Stimulated activated CD4-positive, alpha-beta T cell treated with anti-CD3 and anti-CD28 coated beads, Interleukin-12 subunit alpha, Interleukin-12 subunit beta, amount 100 ng/mL, for 4 hours (primary cell): Measurements from ENCODE around the gene FNIP1.
"Not testable (repeated sequence)": the region's sequence is repeated elsewhere in the genome, so short reads cannot be mapped to it uniquely, and the experiment has no call there.

Experiments
- DNase-seq: peaks from one replicate; pipeline ENCODE4 v3.0.0-alpha.2; 2020

FNIP1 gene

GRCh38 chr5:131682826-131683225 lies 114.0 kb downstream of the FNIP1 start:
- DNase-seq, result no peak

- no peak for DNase-seq
Measured at GRCh38 chr5:131682175-131682574, 114.6 kb downstream of the FNIP1 start.

- DNase-seq, result no peak
Measured at GRCh38 chr5:131679911-131680310, 116.9 kb downstream of the FNIP1 start.

- DNase-seq, result not testable (repeated sequence)
Measured at GRCh38 chr5:131678273-131678672, 118.5 kb downstream of the FNIP1 start.

- DNase-seq, result no peak
Measured at GRCh38 chr5:131677115-131677514, 119.7 kb downstream of the FNIP1 start.

GRCh38 chr5:131672776-131673175 lies 124.0 kb downstream of the FNIP1 start:
- no peak for DNase-seq

DNA sequence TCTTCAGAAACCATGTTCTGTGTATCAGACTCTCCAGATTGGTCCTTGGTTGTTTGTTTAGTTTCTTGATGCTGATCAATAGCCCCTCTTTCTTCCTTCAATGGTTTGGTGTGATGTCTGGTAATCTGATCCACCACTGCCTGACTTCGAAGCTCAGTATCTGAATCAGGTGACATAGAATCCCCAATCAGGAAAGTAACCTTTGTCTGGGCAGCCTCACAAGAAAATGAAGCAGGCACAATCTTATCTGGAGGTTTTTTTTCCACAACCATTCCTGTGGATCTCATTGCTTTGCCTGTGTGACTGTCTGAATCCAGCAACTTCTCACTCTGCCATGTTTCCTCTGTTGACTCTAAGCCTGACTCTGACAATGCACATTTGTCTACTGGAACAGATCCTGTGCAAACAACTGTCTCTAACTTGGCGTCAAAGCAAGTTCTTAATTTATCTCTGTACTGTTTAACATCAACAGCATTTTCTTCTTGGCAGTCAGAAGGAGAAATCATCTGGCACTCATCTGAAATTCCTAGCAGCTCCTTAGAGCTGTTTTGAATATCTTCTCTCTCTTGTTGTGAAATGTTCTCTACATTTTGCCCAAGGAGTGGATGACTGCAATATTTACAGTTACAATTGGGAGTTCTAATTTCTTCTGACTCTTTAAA lies 124.7 kb downstream of the FNIP1 start:
- DNase-seq, result no peak

- no peak for DNase-seq
Measured at GRCh38 chr5:131671409-131671808, 125.4 kb downstream of the FNIP1 start.

DNA sequence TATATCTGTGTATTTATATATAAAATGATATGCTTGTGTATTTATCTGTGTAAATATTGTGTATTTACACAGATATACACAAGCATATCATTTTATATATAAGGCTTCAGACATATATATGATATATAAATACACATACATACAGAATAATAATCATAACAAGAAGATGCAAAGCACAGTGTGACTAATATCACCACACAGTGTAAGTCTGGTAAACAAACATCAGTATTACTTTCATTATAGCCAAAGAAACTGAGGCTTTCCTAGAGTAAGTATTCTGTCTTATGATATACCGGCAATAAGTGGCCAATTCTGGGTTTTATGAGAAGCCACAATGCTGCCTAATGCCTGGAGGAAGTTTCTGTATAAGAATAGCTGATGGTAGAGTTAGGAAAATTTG lies 131.9 kb downstream of the FNIP1 start:
- DNase-seq, result no peak

GRCh38 chr5:131661933-131662332 lies 134.9 kb downstream of the FNIP1 start:
- no peak for DNase-seq

DNA sequence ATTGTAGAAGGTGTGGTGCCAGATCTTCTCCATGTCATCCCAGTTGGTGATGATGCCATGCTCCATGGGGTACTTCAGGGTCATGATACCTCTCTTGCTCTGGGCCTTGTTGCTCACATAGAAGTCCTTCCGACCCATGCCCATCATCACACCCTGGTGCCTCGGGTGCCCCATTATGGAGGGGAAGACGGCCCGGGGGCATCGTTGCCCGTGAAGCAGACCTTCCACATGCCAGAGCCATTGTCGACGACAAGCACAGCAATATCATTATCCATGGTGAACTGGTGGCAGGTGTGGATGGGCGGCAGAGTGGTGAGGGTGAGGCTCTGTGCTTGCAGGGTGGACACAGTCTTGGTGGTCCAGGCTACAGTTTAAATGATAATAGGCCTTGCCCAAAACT lies 137.0 kb downstream of the FNIP1 start:
- DNase-seq, result no peak

- no peak for DNase-seq
Measured at GRCh38 chr5:131659290-131659689, 137.5 kb downstream of the FNIP1 start.

GRCh38 chr5:131654776-131655175 lies 142.0 kb downstream of the FNIP1 start:
- no peak for DNase-seq

DNA sequence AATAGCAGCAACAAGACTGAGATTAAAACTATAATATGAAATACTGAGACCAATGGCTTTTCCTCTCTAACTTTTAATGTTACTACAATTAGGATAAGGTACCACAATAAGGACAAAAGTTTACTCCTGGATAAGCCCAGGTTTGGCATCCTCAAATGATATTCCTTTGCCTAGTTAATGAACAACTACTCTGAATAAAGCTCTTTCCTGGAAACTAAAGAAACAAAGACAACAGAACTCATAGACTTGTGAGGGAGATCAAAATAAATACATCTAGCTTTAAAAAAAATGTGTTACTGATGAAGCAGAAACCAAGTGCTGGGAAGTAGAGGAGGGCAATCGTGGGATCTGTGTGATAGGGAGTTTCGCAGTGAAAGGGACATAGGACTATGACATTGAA lies 142.5 kb downstream of the FNIP1 start:
- no peak for DNase-seq

DNA sequence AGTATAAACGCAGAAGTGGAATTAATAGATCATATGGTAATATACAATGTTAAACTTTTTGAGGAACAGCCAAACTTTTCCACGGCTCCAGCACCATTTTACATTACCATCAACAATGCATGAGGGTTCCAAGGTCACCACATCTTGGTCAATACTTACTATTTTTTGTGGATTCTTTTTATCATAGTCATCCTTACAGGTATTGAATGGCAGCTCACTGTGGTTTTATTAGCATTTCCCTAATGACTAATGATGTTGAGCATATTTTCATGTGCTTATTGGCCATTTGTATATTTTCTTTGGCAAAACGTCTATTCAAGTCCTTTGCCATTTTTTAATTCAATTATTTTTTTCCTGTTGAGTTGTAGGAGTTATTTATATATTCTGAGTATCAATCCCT lies 147.7 kb downstream of the FNIP1 start:
- DNase-seq, result no peak

GRCh38 chr5:131647048-131647769 lies 149.6 kb downstream of the FNIP1 start:
- DNase-seq, result no peak

GRCh38 chr5:131644822-131645221 lies 152.0 kb downstream of the FNIP1 start:
- DNase-seq, result no peak

- DNase-seq, result no peak
Measured at GRCh38 chr5:131644370-131644769, 152.4 kb downstream of the FNIP1 start.

- DNase-seq, result no peak
Measured at GRCh38 chr5:131641494-131641893, 155.3 kb downstream of the FNIP1 start.

- peak; percentile 54 for DNase-seq
Measured at GRCh38 chr5:131640043-131640856, 156.6 kb downstream of the FNIP1 start.

- no peak for DNase-seq
Measured at GRCh38 chr5:131639148-131639547, 157.7 kb downstream of the FNIP1 start.

DNA sequence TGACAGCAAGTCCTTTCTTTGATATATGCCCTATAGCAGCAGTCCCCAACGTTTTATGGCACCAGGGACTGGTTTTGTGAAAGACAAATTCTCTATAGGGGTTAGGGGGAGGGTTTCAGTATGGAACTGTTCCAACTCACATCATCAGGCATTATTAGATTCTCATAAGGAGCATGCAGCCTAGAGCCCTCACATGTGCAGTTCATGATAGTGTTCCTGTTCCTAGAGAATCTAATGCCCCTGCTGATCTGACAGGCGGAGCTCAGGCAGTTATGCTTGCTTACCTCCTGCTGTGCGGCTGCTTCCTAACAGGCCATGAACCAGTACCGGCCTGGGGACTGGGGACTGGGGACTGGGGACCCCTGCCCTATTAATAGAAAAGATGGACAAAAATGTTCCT lies 159.1 kb downstream of the FNIP1 start:
- DNase-seq, result no peak

GRCh38 chr5:131635684-131636572 lies 160.9 kb downstream of the FNIP1 start:
- DNase-seq, result no peak
